ENCODE measurements around the gene PLEKHG5.
A peak's percentile ranks its signal among the peaks of the same experiment; 100 is the strongest.

PLEKHG5 gene

DNA sequence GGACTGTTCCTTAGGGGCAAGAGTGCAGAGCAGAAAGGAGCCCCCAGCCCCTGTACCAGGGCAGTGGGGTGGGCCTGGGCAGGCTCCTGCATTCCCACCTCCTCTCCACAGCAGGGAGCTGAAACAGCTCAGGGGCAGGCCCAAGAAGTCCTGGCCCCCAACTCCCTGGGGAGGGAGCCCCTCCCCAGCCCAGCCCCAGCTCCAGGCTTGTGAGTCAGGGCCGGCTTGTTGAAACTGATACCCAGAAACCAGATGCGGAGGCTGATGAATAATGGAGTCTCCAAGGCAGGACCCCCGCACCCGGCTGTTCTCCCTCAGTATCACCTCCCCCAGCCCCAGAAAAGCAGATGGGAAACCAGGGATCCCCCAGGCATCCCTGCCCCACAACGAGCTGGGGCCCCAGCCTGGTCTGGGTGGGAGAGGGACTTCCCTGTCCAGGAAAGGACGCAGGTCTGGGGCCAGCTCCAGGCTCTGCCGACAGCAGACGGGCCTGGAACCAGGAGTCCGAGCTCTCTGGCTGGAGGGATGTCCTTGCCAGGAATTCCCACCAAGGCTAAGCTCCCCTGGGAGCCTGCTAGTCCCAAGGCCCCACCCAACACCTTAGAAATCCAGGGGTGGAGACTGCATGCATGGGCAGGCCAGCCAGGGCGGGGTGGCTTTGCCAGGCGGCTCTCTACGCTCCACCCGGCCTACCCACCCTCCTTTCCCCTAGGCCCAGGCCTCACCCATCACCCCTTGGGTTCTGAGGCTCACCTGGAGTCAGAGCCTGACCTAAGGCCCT, 2.7 kb downstream of the PLEKHG5 start:
- H3K27ac ChIP-seq (ENCODE audit: low read length), result no peak overlapping the region
- peaks cover 47% of the 10 kb centered on the region for H3K4me1 ChIP-seq (ENCODE audit: control insufficient read depth, insufficient read depth, low read length)
- no peak overlapping the region for H3K4me3 ChIP-seq (ENCODE audit: low read length in 2 of 2)
- H3K36me3 ChIP-seq (ENCODE audit: control insufficient read depth in 2 of 2, insufficient read depth in 2 of 2, low read length in 2 of 2), result no peaks in the 10 kb centered on the region
- no peak overlapping the region for H3K9ac ChIP-seq (ENCODE audit: low read length in 2 of 2)
- peaks cover 10 to 20% of the 10 kb centered on the region in 2 donors for H3K27me3 ChIP-seq (ENCODE audit: control insufficient read depth in 1 of 2, insufficient read depth in 2 of 2, low read length in 2 of 2)
- H3K9me3 ChIP-seq (ENCODE audit: control insufficient read depth in 2 of 2, low read length in 2 of 2), result no peaks in the 10 kb centered on the region

DNA sequence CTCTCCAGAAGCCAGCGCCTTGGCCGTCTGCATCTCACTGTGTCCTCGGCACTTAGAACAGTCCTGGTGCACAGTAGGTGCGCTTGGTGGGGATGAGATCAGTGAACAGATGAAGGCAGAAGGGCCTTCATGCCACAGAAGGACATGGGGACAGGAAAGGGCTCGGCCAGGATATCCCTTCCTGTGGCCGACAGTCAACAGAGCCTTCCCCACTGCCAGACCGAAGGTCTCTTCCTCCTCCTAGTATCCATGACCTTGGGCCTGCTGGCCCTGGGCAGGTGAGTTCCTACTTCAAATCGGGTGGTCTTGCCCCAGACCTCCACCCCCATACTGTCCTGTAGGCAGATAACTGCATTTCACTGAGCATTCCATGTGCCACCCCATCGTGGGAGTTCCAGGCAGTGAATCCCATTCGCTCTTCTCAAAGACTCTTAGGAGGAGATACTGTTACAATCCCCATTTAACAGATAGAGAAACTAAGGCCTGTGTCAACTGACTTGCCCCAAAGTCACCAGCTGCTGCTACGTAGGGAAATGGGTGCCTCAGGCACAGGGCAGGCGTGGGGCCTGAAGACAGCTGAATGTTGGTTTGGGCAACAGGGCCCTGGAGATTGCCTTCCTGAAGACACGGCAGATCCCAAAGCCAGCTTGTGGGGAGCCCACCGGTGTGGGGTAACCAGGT, 3.5 kb downstream of the PLEKHG5 start:
- Histone ChIP-seq H3K9ac (ENCODE audit: low read length in 2 of 2) (no peak overlapping the region), H3K9me3 (ENCODE audit: control insufficient read depth in 2 of 2, low read length in 2 of 2) (no peaks in the 10 kb centered on the region), H3K36me3 (ENCODE audit: control insufficient read depth in 2 of 2, insufficient read depth in 2 of 2, low read length in 2 of 2) (no peaks in the 10 kb centered on the region), H3K27me3 (ENCODE audit: control insufficient read depth in 1 of 2, insufficient read depth in 2 of 2, low read length in 2 of 2) (peaks cover 10 to 20% of the 10 kb centered on the region in 2 donors), H3K4me3 (ENCODE audit: low read length in 2 of 2) (no peak overlapping the region), H3K4me1 (ENCODE audit: control insufficient read depth, insufficient read depth, low read length) (peaks cover 45% of the 10 kb centered on the region), H3K27ac (ENCODE audit: low read length) (no peak overlapping the region)

DNA sequence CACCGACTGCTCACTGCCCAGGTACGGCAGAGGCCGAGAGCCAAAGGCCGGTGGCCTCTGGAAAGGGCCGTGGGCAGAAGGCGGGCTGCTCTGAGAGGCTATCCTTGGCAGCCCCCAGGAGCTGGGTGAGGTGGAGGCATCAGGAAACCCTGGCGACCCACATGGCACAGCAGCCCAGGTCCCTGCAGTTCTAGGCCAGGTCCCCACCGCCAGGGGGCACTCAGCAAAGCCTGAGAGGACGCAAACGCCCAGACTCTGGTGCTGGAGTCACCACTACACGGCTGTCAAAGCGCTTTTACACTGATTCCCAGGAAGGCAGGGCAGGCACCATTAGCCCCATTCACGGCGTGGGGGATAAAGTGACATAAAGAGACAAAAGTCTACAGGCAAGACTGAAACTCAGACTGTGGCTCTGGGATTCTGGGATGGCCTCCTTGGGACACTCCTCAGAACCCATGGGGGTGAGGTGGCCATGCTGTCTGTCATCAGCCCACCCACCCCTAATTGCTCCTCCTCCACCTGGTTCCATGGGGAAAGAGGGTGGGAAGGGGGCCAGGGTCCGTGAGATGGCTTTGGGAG, 4.9 kb downstream of the PLEKHG5 start:
- H3K9ac ChIP-seq (ENCODE audit: low read length in 2 of 2), result no peak overlapping the region
- H3K4me1 ChIP-seq (ENCODE audit: control insufficient read depth, insufficient read depth, low read length), result peaks cover 41% of the 10 kb centered on the region
- H3K4me3 ChIP-seq (ENCODE audit: low read length in 2 of 2), result no peak overlapping the region
- no peaks in the 10 kb centered on the region for H3K9me3 ChIP-seq (ENCODE audit: control insufficient read depth in 2 of 2, low read length in 2 of 2)
- H3K36me3 ChIP-seq (ENCODE audit: control insufficient read depth in 2 of 2, insufficient read depth in 2 of 2, low read length in 2 of 2), result no peaks in the 10 kb centered on the region
- no peak overlapping the region for H3K27ac ChIP-seq (ENCODE audit: low read length)
- H3K27me3 ChIP-seq (ENCODE audit: control insufficient read depth in 1 of 2, insufficient read depth in 2 of 2, low read length in 2 of 2), result peaks cover 10 to 20% of the 10 kb centered on the region in 2 donors

DNA sequence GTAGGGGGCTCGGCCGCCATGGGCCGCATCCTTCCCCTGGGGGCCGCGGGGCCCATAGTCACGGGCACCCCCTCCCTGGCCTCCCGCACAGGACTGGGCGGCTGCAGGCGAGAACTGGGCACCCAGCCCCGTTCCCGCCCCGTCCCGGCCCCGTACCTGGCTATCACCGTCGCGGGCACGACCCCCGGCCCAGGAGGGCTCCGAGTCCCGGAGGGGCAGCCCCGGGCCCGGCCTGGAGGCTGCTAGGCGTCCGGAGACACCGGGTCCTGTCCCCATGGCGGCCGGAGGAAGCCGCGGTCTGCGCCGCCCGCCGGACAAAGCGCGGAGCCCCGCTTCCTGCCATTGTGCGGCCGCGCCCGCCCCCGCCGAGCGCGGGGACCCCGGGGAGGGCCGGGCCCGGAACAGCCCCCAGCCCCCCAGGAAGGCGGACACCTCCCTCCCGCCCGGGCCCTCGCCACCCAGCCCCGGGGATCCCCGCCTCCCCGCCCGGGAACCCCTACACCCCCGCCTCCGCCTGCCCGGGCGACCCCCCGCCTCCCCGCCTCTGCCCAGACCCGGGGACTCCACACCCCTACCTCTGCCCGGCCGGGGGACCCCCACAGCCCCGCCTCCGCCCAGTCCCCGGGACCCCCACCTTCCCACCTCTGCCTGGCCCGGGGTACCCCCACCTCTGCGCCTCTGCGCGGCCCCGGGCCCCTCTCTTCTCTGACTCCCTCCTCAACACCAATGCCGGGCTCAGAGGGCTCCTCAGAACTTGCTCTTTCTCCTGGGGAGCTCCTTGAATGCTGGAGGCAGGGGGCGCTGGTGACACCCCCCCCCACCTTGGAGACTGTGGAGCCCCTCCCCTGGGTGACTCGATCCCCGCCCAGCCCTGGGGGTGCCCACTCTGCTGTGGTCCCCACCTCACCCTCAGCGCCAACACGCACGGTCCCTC, 6.0 kb downstream of the PLEKHG5 start:
- H3K9me3 ChIP-seq (ENCODE audit: control insufficient read depth in 2 of 2, low read length in 2 of 2), result no peaks in the 10 kb centered on the region
- H3K36me3 ChIP-seq (ENCODE audit: control insufficient read depth in 2 of 2, insufficient read depth in 2 of 2, low read length in 2 of 2), result no peaks in the 10 kb centered on the region
- no peak overlapping the region for H3K27ac ChIP-seq (ENCODE audit: low read length)
- peak overlapping the region in 1 of 2 donors; percentile 29 for H3K4me3 ChIP-seq (ENCODE audit: low read length in 2 of 2)
- H3K9ac ChIP-seq (ENCODE audit: low read length in 2 of 2), result no peak overlapping the region
- H3K4me1 ChIP-seq (ENCODE audit: control insufficient read depth, insufficient read depth, low read length), result peaks cover 30% of the 10 kb centered on the region
- peaks cover 10 to 20% of the 10 kb centered on the region in 2 donors for H3K27me3 ChIP-seq (ENCODE audit: control insufficient read depth in 1 of 2, insufficient read depth in 2 of 2, low read length in 2 of 2)

DNA sequence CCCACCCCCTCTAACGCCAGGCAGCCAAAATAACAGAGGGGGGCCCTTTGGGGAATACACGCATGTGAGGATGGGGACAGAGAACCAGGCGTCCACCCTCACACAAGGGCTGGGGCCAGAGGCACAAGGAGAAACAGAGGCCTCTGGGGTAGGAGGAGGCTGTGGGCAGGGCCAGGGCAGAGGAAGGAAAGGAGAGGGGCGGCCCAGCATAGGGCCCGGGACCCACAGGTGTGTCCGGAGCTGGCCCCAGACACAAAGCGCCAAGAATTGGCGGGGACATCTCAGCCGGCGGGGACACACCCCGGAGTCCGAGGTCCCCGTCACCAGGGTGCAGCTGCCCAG, 6.7 kb downstream of the PLEKHG5 start:
- peaks cover 23% of the 10 kb centered on the region for H3K4me1 ChIP-seq (ENCODE audit: control insufficient read depth, insufficient read depth, low read length)
- H3K4me3 ChIP-seq (ENCODE audit: low read length in 2 of 2), result peak overlapping the region in 1 of 2 donors; percentile 29
- H3K9ac ChIP-seq (ENCODE audit: low read length in 2 of 2), result no peak overlapping the region
- peaks cover 10 to 20% of the 10 kb centered on the region in 2 donors for H3K27me3 ChIP-seq (ENCODE audit: control insufficient read depth in 1 of 2, insufficient read depth in 2 of 2, low read length in 2 of 2)
- H3K9me3 ChIP-seq (ENCODE audit: control insufficient read depth in 2 of 2, low read length in 2 of 2), result no peaks in the 10 kb centered on the region
- no peaks in the 10 kb centered on the region for H3K36me3 ChIP-seq (ENCODE audit: control insufficient read depth in 2 of 2, insufficient read depth in 2 of 2, low read length in 2 of 2)
- no peak overlapping the region for H3K27ac ChIP-seq (ENCODE audit: low read length)

DNA sequence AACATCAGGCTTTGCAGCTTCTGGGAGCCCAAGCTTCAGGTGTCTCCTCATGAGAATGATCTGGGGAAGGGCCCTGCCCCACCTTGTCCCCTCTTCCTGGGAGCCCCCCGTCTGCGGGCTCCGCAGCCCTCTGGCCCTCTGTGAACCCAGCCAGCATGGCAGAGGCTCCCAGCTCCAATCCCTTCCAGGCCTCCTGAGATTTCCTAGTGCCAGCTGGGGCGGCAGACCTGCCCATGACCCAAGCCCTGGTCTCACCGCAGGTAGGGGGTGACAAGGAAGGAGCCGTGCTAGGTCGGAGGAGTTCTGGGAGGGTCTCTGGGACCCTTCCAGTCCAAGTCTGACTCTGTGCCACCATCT, 7.7 kb downstream of the PLEKHG5 start:
- no peaks in the 10 kb centered on the region for H3K36me3 ChIP-seq (ENCODE audit: control insufficient read depth in 2 of 2, insufficient read depth in 2 of 2, low read length in 2 of 2)
- H3K27me3 ChIP-seq (ENCODE audit: control insufficient read depth in 1 of 2, insufficient read depth in 2 of 2, low read length in 2 of 2), result peaks cover 10 to 17% of the 10 kb centered on the region in 2 donors
- no peak overlapping the region for H3K4me3 ChIP-seq (ENCODE audit: low read length in 2 of 2)
- H3K9me3 ChIP-seq (ENCODE audit: control insufficient read depth in 2 of 2, low read length in 2 of 2), result no peaks in the 10 kb centered on the region
- H3K27ac ChIP-seq (ENCODE audit: low read length), result no peak overlapping the region
- no peak overlapping the region for H3K9ac ChIP-seq (ENCODE audit: low read length in 2 of 2)
- peaks cover 17% of the 10 kb centered on the region for H3K4me1 ChIP-seq (ENCODE audit: control insufficient read depth, insufficient read depth, low read length)

DNA sequence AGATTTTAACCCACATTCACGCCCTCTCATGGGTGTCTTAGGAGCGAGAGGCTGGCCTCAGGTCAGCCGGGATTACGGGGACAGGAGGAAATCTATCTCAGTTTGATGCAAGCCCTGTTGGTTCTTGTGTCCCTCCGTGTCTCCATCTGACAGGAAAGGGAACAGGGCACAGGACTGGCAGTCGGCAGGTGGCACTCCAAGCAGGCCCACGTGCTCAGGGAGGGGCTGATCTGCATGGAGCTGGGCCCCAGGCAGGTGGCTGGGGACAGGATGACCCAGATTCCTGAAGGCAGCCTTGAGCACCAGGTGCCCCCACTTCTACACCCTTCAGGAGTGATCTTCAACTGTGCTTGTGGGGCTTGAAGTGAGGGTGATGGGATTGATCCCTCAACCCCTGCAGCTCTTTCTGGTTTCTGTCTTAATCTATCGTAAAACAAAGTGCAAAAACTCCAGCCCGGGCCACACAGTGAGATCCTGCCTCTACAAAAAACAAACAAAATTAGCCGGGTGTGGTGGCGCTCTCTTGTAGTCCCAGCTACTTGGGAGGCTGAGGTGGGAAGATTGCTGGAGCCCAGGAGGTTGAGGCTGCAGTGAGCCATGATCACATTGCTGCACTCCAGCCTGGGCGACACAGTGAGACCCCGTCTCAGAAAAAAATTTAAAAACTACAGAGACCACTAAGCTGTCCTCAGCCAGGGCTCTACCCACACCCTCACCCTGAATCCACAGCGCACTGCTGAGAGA, 8.3 kb downstream of the PLEKHG5 start:
- Histone ChIP-seq H3K9me3 (ENCODE audit: control insufficient read depth in 2 of 2, low read length in 2 of 2) (no peaks in the 10 kb centered on the region), H3K9ac (ENCODE audit: low read length in 2 of 2) (no peak overlapping the region), H3K4me3 (ENCODE audit: low read length in 2 of 2) (no peak overlapping the region), H3K27ac (ENCODE audit: low read length) (no peak overlapping the region), H3K27me3 (ENCODE audit: control insufficient read depth in 1 of 2, insufficient read depth in 2 of 2, low read length in 2 of 2) (peaks cover 10 to 17% of the 10 kb centered on the region in 2 donors), H3K36me3 (ENCODE audit: control insufficient read depth in 2 of 2, insufficient read depth in 2 of 2, low read length in 2 of 2) (no peaks in the 10 kb centered on the region), H3K4me1 (ENCODE audit: control insufficient read depth, insufficient read depth, low read length) (peaks cover 17% of the 10 kb centered on the region)

DNA sequence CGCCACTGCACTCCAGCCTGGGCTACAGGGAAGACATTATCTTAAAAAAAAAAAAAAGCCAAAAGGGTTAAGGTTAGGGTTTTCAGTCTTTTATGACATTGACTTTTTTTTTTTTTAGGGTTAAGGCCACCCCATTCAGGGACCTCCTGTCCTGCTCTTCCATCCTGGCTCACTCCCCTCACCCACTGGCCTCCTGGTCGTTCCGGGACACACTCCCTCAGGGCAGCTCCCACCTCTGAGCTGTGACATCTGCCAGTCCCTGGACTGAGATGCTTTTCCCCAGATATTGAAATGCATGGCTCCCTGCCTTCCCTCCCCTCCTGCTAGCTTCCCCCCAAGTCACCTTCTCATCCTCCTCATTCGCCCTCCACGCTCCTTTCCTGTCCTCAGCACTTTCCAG, 9.6 kb downstream of the PLEKHG5 start:
- Histone ChIP-seq H3K36me3 (ENCODE audit: control insufficient read depth in 2 of 2, insufficient read depth in 2 of 2, low read length in 2 of 2) (no peaks in the 10 kb centered on the region), H3K4me3 (ENCODE audit: low read length in 2 of 2) (no peak overlapping the region), H3K9ac (ENCODE audit: low read length in 2 of 2) (no peak overlapping the region), H3K4me1 (ENCODE audit: control insufficient read depth, insufficient read depth, low read length) (peaks cover 17% of the 10 kb centered on the region), H3K27ac (ENCODE audit: low read length) (no peak overlapping the region), H3K9me3 (ENCODE audit: control insufficient read depth in 2 of 2, low read length in 2 of 2) (no peaks in the 10 kb centered on the region), H3K27me3 (ENCODE audit: control insufficient read depth in 1 of 2, insufficient read depth in 2 of 2, low read length in 2 of 2) (peaks cover 9 to 17% of the 10 kb centered on the region in 2 donors)

DNA sequence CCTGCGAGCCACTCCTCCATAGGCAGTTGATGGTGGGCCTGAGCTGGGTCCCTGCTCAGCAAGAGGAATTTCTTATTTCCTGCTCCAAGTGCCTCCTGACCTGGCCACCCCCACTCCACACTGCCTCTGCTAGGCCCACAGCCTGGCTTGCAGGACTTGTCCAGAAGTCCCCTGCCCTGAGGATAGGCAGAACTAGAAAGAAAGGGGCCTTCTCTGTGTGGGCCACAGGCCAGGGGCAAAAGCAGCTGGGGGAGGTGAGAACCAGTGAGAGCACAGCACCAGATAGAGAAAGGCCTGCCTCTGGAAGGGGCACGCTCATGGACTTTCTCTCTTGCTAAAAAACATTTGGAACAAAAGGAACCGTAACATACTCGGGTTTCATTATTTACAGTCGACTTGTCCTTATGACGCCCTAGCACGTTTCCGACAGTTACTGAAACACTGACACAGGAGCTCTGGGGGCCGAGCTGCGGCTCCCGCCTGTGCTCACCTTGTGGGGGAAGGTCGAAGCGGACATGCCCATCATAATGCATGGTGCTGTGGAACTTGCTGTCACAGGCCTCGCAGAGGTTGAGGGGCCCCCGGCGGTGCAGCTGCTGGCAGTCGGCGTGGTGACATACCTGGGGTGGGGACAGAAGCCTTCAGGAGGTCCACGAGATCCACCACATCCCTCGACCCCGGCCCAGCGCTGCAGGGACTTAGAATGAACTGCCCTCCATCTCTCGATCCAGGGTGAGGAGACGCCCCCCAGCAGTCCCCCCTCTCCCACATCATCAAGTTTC, 14.2 kb downstream of the PLEKHG5 start:
- Histone ChIP-seq H3K9ac (ENCODE audit: low read length in 2 of 2) (no peak overlapping the region), H3K4me1 (ENCODE audit: control insufficient read depth, insufficient read depth, low read length) (no peaks in the 10 kb centered on the region), H3K36me3 (ENCODE audit: control insufficient read depth in 2 of 2, insufficient read depth in 2 of 2, low read length in 2 of 2) (peaks cover 0 to 2% of the 10 kb centered on the region in 2 donors), H3K4me3 (ENCODE audit: low read length in 2 of 2) (no peak overlapping the region), H3K27ac (ENCODE audit: low read length) (no peak overlapping the region), H3K9me3 (ENCODE audit: control insufficient read depth in 2 of 2, low read length in 2 of 2) (no peaks in the 10 kb centered on the region), H3K27me3 (ENCODE audit: control insufficient read depth in 1 of 2, insufficient read depth in 2 of 2, low read length in 2 of 2) (no peaks in the 10 kb centered on the region)
